GM21367 (cell line): ENCODE data around the gene FES.
"Not testable (repeated sequence)": the region's sequence is repeated elsewhere in the genome, so short reads cannot be mapped to it uniquely, and the experiment has no call there.

Experiments used
- ATAC-seq: cut with Tn5 transposase; IDR thresholded peaks from one replicate; pipeline ENCODE4 v1.9.1; 2021; ENCODE audit not compliant: unreplicated experiment

FES gene

DNA sequence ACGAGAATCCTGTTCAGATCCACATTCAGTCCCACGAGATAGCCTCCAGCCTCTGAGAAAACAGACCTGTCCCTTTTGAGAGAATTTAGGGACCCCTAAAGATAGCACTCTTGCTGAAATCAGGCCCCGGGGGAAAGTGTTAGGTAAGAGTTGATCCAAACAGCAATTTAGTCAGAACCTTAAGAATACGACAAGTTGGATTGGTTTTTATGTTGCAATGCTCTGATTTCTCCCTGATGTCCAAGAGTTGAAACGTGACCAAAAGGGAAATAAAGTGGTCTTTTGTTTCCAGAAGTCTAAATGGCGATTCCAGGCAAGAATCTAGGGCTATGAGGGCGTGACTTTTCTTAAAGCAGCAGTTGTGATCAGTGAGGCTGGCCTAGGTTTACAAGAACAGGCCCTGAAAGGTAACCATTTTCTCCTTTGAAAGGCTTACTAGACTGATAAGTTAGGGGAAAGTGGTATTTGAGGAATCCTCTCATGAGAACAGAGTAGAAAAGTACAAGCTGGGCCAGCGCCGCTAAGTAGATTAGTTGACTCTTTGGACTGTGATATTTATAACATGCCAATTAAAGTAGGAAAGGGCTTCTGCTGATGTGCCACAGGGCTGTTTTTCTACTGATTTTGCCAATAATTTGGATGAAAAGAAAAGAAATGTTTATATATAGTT, 23.7 kb downstream of the FES start:
- no peak for ATAC-seq

DNA sequence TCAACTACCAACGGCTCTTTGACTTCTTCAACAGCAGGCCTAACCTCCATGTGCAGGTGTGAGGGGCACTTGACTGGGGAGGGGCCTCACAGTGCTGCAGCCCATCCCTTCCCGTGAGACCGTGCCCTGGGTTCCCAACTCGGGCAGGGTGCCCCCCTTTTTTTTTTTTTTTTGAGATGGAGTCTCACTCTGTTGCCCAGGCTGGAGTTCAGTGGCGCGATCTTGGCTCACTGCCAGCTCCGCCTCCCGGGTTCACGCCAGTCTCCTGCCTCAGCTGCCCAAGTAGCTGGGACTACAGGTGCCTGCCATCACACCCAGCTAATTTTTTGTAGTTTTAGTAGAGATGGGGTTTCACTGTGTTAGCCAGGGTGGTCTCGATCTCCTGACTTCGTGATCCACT, 25.1 kb downstream of the FES start:
- not testable (repeated sequence) for ATAC-seq

DNA sequence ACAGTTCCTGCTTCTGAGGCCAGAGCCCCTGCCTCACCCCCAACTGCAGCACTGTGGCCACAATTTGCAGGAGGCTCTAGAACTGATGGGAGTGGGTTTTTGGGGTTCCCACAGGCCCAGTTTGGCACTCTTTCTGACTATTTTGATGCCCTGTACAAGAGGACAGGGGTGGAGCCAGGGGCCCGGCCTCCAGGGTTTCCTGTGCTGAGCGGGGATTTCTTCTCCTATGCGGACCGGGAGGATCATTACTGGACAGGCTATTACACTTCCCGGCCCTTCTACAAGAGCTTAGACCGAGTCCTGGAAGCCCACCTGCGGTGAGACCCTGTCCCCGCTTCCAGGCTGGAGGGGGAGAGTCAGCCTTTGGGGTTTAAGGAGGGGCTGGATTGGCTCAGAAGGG, 25.7 kb downstream of the FES start:
- no peak for ATAC-seq

DNA sequence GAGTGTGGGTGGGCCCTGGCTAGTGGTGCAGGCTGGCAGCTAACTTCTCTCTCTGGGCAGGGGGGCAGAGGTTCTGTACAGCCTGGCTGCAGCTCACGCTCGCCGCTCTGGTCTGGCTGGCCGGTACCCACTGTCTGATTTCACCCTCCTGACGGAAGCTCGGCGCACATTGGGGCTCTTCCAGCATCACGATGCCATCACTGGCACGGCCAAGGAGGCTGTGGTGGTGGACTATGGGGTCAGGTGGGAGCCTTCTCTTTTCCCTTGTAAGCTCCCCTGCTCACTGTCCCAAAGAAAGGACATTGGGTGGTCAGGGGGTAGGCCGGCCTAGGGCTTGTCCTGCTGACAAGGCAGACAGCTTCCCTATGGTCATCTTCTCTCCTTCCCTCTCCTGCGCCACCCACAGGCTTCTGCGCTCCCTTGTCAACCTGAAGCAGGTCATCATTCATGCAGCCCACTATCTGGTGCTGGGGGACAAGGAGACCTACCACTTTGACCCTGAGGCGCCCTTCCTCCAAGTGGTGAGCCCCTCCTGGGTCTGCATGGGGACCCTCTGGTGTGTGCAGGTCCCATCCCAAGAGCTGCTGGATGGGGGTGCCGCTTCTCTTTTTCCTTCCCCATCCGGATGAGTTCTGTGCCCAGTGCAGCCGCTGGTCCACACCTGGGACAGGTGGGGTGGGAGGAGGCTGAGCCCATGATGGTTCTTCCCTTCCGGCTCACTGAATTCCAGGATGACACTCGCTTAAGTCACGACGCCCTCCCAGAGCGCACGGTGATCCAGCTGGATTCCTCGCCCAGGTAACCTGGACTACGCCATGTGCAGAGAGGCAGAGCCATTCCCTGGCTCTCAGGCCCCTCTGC, 26.4 kb downstream of the FES start:
- ATAC-seq = no peak

- no peak for ATAC-seq
Observed at GRCh38 chr15:90911302-90911623, 27.0 kb downstream of the FES start.

- no peak for ATAC-seq
Observed at GRCh38 chr15:90911906-90912769, 27.8 kb downstream of the FES start.

- no peak for ATAC-seq
Observed at GRCh38 chr15:90912770-90913075, 28.4 kb downstream of the FES start.

- ATAC-seq = no peak
Observed at GRCh38 chr15:90913398-90913944, 29.2 kb downstream of the FES start.

- ATAC-seq = no peak
Observed at GRCh38 chr15:90914305-90915080, 30.2 kb downstream of the FES start.

DNA sequence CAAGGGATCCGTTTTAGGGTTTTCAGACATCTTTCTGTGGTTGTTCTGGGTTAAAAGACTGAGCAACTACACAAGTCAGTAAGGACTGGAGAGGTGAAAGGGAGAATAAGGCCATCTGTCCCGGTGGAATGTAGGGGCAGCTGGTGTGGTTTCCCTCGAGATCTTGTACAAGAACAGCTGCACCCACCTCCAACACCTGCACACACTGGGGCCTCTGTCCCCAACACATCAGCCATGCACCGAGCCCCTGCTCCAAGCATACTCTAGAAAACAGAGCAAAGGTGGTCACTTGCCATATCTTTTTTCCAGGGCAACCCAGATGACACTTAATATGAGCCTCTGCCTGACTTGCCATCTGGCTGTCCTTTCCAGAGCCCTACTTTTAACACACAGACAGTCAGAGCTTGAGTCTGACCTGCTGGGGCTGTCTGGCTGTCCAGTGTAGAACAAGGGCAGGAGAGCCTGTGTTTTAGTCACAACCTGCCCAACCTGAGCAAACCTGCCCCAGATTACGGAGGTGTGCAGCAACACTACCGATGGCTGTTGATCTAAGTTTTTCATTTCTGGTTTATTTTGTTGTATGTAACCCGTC, 31.0 kb downstream of the FES start:
- no peak for ATAC-seq

GRCh38 chr15:90915808-90916440, 31.6 kb downstream of the FES start:
- no peak for ATAC-seq

- no peak for ATAC-seq
Observed at GRCh38 chr15:90916461-90916860, 32.2 kb downstream of the FES start.

DNA sequence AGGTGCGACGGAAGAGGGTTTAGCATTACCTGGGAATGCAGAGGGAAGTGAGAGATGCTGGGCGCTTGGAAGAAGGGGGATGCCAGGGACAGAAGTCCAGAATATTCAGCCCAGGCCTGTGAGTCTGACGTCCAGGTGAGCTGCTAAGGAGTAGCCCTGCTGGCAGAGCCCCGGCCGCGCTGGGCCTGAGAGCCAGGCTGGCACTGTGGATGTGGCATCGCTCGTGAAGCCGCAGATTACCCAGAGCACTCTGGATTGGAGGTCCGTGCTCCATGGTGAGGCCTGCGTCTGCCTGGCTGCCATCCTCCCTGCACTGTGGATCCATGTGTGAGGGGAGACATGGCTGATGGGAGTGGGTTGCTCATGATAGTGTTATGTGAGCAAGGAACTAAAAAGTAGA, 33.3 kb downstream of the FES start:
- ATAC-seq = no peak

DNA sequence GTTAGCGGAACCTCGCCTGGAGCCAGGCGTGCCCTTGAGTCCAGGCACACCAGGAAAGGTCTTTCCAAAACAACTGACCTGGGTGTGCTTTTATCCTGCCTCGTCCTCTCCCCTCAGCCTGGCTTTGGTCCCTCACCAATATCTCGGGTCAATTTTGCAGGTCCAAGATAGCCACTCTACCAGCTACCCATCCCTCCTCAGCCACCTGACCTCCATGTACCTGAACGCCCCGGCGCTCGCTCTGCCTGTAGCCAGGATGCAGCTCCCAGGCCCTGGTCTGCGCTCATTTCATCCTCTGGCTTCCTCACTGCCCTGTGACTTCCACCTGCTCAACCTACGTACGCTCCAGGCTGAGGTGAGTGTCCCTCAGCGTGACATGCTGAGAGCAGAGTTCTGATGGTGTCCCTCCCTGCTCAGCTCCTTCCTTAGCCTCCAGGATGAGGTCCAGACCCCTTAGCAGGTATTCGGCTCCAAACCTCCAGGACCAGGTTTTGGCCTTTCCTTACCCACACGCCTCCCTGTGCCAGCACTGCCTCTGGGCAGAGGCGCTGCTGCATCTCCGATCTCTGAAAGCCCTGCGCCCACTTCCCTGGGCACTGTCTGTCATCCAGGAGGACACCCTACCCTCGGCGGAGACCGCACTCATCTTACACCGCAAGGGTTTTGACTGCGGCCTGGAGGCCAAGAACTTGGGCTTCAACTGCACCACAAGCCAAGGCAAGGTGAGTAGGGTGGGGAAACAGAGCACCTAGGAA, 33.9 kb downstream of the FES start:
- no peak for ATAC-seq

DNA sequence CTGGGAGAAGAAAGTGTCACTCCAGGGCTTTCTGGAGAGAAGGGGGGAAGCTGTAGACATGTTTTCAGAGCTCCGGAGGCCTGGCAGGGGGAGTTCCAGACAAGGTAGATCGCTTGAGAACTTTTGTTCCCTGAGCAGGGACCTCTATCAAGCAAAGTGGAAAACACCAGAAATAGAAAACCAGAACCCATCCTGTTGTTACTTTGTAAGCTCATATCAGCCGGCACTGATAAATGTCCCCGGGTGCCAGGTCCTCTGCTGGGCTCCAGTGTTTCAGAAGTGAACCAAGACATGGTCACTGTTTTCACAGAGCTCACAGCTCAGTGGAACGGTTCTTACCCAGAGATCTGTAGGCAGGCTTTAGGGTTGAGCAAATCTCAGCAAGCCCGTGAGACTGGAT, 34.5 kb downstream of the FES start:
- no peak for ATAC-seq

- ATAC-seq = no peak
Observed at GRCh38 chr15:90921887-90922286, 37.6 kb downstream of the FES start.

GRCh38 chr15:90922712-90923322, 38.5 kb downstream of the FES start:
- peak; percentile 89 for ATAC-seq

DNA sequence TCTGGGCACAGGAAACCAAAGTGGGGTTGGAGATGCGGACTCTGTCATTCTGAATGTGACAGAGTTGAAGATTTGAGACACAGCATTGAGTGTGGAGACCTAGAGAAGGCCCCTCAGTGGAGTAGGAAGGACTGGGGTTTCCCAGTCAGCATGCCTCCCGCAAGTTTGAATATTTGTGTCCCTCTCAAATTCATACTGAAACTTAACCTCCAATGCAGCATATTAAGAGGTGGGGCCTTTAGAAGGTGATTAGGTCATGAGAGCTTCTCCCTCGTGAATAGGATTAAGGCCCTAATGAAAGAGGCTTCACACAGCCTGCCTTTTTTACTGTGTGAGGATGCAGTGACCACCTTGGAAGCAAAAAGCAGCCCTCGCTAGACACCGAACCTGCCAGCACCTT, 40.1 kb downstream of the FES start:
- peak; percentile 62 for ATAC-seq

DNA sequence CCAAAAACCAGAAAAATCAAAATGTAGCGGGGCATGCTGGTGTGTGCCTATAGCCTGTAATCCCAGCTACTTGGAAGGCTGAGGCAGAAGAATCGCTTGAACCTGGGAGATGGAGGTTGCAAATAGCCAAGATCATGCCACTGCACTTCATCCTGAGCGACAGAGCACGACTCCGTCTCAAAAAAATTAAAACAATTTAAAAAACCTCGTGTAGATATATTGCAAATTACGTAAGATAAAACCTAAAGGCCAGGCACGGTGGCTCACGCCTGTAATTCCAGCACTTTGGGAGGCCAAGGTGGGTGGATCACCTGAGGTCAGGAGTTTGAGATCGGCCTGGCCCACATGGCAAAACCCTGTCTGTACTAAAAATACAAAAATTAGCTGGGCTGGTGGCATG, 42.5 kb downstream of the FES start:
- ATAC-seq = not testable (repeated sequence)
